Brain microvascular endothelial cell (primary cell): ENCODE data around the gene PCBP3.

Experiments used
- DNase-seq: peaks from one replicate; pipeline ENCODE4 v3.0.0-alpha.2; 2020
- H3K27ac ChIP-seq: fragments of 250-450 bp; sonication (Bioruptor Pico); 2 replicates; pipeline ENCODE4 v1.5.1; 2020; ENCODE audit warnings: mild to moderate bottlenecking, moderate library complexity
- H3K27me3 ChIP-seq: fragments of 250-450 bp; sonication (Bioruptor Pico); replicated peaks from 2 replicates; pipeline ENCODE4 v1.5.1; 2020; ENCODE audit warnings: mild to moderate bottlenecking
- H3K36me3 ChIP-seq: fragments of 250-450 bp; sonication (Bioruptor Pico); replicated peaks from 2 replicates; pipeline ENCODE4 v1.5.1; 2020; ENCODE audit warnings: mild to moderate bottlenecking
- H3K4me3 ChIP-seq: 2 replicates; pipeline ENCODE4 v1.5.1; 2011; ENCODE audit warnings: low read depth, mild to moderate bottlenecking, control low read depth, low read length, moderate library complexity
- CTCF ChIP-seq: IDR thresholded peaks from 2 replicates; pipeline ENCODE4 v1.5.1; 2011; ENCODE audit warnings: low read depth, mild to moderate bottlenecking, moderate library complexity, low read length, control low read depth, inconsistent platforms; ENCODE audit errors: missing control alignments
- in situ Hi-C: cut with HindIII; loops from 2 replicates; pipeline ENCODE4 v1.10.0; 2017; ENCODE audit warnings: low sequenced_read_pairs, low pct_ligation_motif_present

Gene PCBP3

DNA sequence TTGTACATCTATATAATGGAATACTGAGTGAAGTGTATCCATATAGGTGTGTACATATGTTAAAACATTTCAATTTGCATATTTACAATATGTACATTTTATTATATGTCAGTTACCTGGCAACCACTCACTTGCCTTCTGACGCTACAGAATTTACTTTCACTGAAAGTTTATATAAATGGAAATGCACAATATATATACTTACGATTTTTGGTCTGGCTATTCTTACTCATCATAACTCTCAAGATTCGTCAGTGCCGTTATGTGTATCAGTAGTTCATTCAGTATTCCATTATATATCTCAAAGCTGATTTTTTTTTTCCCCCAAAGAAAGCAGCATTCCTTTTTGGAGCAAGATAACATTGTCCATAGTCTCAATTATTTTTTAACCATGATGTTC lies 138.2 kb downstream of the PCBP3 start:
- DNase-seq, result no peak
- Histone ChIP-seq H3K36me3 (no peaks in the 10 kb centered on the region), H3K4me3 (no peak overlapping the region), H3K27ac (no peak overlapping the region), H3K27me3 (no peaks in the 10 kb centered on the region)
- in situ Hi-C loops, result no loop called here
- no peak for TF ChIP-seq CTCF

- DNase-seq, result no peak
- TF ChIP-seq CTCF, result no peak
- H3K27ac ChIP-seq, result no peak overlapping the region
- H3K27me3 ChIP-seq, result no peaks in the 10 kb centered on the region
- H3K4me3 ChIP-seq, result no peak overlapping the region
- in situ Hi-C loops, result no loop called here
- H3K36me3 ChIP-seq, result no peaks in the 10 kb centered on the region
Measured at GRCh38 chr21:45786660-45787059, 143.1 kb downstream of the PCBP3 start.

DNA sequence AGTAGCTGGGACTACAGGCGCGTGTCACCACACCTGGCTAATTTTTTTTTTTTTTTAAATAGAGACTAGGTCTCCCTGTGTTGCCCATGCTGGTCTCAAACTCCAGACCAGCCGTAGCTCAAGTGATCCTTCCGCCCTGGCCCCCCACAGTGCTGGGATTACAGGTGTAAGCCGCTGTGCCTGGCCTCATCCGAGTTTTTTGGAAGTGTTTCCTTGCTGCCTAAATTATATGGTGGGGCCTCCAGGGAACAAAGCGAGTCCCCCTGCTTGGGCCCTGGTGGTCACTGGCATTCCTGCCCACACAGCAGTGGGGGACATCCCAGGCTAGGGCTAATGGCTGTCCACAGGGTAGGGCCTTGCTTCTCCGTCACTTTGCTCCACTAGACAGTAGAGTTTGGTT lies 143.8 kb downstream of the PCBP3 start:
- DNase-seq, result no peak
- Histone ChIP-seq H3K36me3 (no peaks in the 10 kb centered on the region), H3K27ac (no peak overlapping the region), H3K27me3 (no peaks in the 10 kb centered on the region), H3K4me3 (no peak overlapping the region)
- no peak for TF ChIP-seq CTCF
- in situ Hi-C loops, result no loop called here

DNA sequence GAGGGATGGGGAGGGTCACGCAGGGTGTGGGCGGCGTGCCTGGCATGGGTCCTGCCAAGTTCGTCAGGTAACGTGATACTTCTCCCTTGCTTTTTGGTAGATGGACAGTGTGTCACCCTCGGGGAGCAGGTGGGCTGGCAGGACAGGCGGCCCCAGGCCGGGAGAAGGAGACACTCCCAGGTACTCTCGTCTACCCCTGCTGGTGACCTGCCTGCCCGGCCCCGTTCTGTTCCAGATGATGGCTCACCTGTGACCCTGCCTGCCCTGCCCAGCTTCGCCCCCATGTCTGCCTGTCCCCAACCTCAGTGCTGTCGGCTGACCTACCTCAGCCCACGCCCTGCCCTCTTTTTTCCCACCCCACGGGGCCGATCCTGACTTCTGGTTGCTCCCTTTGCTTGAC lies 144.7 kb downstream of the PCBP3 start:
- H3K27me3 ChIP-seq, result no peaks in the 10 kb centered on the region
- H3K4me3 ChIP-seq, result no peak overlapping the region
- no peak for DNase-seq
- in situ Hi-C loops, result no loop called here
- TF ChIP-seq CTCF, result no peak
- no peak overlapping the region for H3K27ac ChIP-seq
- no peaks in the 10 kb centered on the region for H3K36me3 ChIP-seq

DNA sequence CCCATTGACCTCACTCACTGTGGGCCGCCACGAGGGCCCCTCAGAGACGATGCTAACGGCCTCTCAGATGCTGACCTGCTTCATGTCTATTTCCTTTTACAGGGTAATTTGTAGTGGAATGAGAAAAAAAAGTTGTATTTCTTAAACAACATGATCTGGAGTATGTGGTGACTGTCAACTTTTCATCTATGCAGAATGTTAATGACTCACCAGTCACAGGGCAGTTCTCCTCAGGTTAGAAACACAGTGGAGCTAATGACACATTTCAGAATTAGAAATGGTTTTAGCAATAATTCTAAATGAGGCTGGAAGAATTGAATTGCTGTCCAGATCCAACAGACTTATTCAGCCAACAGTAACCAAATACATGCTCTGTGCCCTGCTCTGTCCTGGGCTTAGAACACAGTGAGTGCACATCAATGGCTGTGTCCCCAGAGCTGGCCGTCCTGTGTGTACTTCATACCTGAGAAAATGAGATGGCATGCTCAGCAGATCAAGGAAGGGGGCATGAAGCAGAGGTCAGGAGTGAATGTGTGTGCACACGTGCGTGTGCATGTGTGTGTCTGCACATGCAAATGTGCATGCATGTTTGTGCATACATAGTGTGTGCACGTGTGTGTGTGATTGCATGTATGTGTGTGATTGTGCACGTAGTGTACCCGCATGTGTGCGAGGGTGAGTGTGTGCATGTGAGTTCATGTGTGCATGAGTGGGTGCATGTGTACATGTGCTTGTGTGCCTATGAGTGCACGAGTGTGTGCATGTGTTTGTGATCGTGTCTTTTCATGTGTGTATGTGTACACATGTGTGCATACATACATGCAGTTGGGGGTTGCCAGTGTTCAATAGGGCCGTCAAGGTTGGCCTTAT lies 145.3 kb downstream of the PCBP3 start:
- in situ Hi-C loops, result no loop called here
- H3K36me3 ChIP-seq, result no peaks in the 10 kb centered on the region
- no peak overlapping the region for H3K4me3 ChIP-seq
- no peak for DNase-seq
- TF ChIP-seq CTCF, result no peak
- H3K27ac ChIP-seq, result no peak overlapping the region
- no peaks in the 10 kb centered on the region for H3K27me3 ChIP-seq

GRCh38 chr21:45790427-45790826 lies 146.9 kb downstream of the PCBP3 start:
- Histone ChIP-seq H3K27me3 (no peaks in the 10 kb centered on the region), H3K36me3 (no peaks in the 10 kb centered on the region), H3K4me3 (no peak overlapping the region), H3K27ac (no peak overlapping the region)
- in situ Hi-C loops, result no loop called here
- no peak for DNase-seq
- no peak for TF ChIP-seq CTCF
